ENCODE measurements around the gene PSEN2.
"Not testable (repeated sequence)": the region's sequence is repeated elsewhere in the genome, so short reads cannot be mapped to it uniquely, and the experiment has no call there.

The PSEN2 gene

DNA sequence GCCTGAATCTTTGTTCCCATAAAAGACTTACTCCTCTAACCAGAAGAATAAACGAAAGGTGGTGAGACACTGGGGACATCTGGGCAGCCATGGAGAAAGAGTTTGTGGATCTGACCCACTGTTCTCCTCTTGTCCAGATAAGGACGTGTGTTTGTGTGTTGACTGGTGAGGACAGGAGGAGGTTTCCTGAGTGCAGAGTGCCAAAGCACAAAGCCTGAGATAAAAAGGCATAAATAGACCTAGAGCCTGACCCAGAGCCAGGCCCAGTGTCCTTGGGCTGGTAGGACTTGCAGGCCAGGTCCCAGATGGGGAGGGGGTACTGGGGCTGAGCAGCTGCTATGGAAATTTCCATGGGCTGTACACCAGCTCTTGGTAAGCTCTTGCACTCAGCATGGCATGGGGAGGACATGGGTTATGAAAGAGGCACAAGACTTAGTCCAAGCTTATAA is 50.1 kb downstream of the PSEN2 start:
- DNase-seq = no peak

- DNase-seq = no peak
Observed at GRCh38 chr1:226921504-226921903, 51.1 kb downstream of the PSEN2 start.

DNA sequence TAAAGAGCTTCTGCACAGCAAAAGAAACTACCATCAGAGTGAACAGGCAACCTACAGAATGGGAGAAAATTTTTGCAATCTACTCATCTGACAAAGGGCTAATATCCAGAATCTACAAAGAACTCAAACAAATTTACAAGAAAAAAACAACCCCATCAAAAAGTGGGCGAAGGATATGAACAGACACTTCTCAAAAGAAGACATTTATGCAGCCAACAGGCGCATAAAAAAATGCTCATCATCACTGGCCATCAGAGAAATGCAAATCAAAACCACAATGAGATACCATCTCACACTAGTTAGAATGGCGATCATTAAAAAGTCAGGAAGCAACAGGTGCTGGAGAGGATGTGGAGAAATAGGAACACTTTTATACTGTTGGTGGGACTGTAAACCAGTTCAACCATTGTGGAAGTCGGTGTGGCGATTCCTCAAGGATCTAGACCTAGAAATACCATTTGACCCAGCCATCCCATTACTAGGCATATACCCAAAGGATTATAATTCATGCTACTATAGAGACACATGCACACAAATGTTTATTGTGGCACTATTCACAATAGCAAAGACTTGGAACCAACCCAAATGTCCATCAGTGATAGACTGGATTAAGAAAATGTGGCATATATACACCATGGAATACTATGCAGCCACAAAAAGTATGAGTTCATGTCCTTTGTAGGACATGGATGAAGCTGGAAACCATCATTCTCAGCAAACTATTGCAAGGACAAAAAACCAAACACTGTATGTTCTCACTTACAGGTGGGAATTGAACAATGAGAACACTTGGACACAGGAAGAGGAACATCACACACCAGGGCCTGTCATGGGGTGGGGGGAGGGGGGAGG is 59.1 kb downstream of the PSEN2 start:
- DNase-seq = not testable (repeated sequence)

GRCh38 chr1:226934483-226935237 is 64.2 kb downstream of the PSEN2 start:
- no peak for DNase-seq

GRCh38 chr1:226937940-226938725 is 67.7 kb downstream of the PSEN2 start:
- no peak for DNase-seq

DNA sequence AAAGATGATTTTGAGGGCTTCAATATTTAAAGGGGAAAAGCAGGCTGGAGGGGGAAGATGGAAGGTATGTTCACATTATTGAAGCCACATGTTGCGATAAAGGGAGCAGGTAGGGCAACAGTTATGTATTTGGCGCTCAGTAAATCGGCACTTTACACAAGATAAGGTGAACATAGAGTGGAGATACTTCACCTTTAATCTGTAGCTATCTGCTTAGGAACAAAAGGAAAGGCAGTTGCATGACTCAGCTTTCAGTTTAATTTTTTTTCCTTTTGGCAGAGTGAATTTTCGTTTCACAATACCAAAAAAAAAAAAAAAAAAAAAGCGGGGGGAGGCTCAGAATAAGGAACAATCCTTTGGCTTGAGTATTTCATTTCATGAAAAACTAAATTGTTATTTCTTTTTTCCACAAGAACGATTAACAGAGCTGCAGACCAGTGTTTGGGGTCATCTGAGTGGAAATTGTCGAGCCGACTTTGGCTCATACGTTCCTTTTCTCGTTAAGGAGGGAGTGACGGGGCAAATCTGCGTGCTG is 68.6 kb downstream of the PSEN2 start:
- no peak for DNase-seq

GRCh38 chr1:226939438-226940028 is 69.1 kb downstream of the PSEN2 start:
- no peak for DNase-seq

DNA sequence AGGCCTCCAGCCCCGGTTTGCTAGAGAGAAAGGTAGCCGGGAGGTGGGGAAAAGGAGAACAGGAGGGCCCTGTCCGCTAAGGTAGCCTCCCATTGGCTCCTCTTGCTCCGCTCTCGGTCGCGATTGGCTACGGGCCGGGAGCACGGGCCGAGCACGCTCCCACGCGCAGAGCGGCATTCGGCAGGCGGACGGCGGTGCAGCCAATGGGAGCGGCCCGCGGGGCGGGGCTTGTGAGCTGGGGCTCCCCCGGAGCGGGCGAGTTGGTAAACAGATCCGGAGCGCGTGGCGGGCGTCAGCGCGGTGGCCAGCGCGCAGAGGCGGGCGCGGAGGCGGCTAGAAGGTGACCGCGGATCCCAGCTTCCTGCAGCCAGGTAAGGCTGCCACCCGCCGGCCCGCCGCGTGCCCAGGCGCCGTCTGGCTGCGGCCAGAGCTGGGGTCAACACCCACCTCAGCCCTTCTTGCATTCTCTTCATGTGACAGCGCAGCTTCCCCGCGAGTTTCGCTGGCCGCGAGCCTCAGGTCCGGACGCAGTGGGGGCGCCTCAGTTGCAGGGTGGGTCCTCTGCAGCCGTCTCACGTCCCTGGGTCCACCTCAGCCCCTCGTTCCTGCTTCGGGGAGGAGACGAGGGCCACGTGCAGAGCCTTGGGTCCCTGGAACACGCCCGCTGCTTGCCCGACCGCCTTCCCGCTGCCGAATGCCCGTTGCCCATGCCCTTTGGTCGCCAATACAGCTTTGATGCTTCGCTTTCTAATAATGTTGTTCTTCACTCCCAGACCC is 69.8 kb downstream of the PSEN2 start, which contains the start of gene COQ8A:
Gene COQ8A (plus strand): TSS at position 266 of the 777 bp plus-strand sequence. CDS start 21,092 bp downstream, outside the sequence.
- peak; percentile 72 for DNase-seq

DNA sequence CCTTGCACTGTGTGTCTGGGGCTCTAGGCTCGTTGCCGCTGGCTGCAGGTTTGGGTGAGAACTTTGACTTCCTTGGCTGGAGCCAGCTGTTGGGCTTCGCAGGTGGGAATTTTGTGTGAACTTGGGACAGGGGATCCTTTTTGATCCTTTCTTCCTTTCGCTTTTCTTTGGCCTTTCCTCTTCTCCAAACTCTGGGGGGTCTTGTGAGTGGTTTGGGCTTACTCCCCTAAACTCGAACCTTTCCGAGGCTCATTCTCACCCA is 70.3 kb downstream of the PSEN2 start:
- no peak for DNase-seq

DNA sequence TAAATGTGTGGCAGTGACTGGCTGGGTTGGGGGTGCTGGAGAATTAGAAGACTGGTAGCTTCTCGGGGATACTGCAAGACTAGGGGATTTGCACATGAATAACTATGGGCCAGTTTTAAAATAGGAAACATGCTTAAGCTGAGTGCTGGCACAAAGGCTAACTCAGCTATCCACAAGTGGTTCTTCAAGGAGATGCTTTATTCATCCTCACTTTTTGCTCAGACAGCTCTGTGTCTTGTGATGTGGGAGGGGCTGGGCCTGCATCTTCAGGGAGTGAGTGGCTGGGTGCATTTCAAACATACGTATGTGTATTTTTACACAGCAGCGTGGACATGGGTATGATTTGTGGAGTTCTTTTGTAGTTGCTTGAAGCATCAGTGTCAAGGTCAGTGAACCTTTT is 72.0 kb downstream of the PSEN2 start:
- DNase-seq = no peak

DNA sequence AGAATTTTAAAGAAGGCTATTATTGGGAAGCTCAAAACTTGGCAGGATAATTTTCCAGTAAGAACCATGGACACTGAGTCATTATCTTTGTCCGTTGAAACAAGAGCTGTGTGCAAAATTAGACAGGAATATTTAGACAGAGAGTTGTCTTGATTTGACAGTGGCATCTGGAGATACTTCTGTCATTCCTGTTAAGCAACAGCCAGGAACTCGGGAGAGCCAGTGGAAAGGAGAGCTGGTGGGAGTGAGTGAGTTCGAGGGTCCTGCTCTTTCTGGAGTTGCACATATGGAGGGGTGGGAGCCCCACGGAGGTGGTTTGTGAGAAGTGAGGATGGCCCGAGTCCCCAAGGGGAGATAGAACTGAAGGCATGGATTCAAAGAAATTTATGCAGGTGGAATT is 72.7 kb downstream of the PSEN2 start:
- no peak for DNase-seq

GRCh38 chr1:226943927-226944326 is 73.5 kb downstream of the PSEN2 start:
- no peak for DNase-seq

GRCh38 chr1:226945106-226945857 is 74.9 kb downstream of the PSEN2 start:
- DNase-seq = no peak

All from 8988T (cell line).